ENCODE measurements around the gene ZBTB4.

Gene ZBTB4

DNA sequence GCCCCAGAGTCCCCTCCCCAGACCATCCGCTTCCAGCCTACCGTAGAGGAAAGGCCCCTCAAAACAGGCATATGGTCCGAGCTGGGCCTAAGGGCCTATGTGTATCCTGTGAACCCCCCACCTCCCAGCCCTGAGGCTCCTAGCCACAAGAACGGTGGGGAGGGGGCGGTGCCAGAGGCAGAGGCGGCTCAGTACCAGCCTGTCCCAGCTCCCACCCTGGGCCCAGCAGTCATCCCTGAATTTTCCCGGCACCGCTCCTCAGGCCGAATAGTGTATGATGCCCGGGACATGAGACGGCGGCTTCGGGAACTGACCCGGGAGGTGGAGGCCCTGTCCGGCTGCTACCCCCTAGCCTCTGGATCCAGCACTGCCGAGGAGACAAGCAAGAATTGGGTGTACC, 58.2 kb downstream of the ZBTB4 start:
- no peak for DNase-seq (ENCODE audit: low read depth)

DNA sequence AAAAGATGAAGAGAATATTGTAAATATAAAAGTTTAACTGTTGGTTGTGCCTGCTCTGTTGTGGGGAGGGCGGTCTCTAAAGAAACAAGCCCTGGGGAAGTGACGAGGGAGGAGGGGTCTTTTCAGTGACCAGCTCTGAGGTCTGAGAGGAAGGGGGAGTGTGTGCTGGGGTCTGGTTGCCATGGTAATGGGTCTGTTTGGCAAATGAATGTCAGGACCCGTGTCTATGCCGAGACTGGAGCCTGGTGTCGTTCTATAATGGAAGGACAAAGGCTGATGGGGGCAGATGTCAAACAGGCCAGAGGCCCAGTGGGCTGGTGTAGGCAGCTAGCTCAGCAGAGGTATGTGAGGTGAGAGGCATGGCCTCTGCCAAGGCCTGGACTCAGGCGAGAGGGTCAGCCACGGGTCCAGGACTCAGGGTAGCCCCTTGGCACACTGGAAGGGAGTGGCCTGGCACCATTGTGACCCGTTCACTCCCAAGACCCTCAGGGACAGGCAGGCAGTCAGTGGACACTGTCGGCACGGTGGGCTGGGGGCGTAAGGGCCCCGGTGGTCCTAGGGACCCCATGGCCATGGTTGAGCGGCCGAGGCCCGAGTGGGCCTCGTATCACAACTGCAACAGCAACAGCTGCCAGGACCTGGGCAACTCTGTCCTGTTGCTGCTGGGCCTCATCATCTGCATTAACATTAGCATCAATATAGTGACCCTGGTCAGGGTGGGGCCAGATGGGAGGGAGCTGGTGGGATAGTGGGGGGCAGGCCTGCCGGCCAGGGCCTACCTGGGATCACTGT, 59.4 kb downstream of the ZBTB4 start, which contains the start of gene SPEM1:
SPEM1 (plus strand) TSS at position 506 of the 792 bp plus-strand sequence; CDS start at position 567, 61 bp downstream.
- no peak for DNase-seq (ENCODE audit: low read depth)

DNA sequence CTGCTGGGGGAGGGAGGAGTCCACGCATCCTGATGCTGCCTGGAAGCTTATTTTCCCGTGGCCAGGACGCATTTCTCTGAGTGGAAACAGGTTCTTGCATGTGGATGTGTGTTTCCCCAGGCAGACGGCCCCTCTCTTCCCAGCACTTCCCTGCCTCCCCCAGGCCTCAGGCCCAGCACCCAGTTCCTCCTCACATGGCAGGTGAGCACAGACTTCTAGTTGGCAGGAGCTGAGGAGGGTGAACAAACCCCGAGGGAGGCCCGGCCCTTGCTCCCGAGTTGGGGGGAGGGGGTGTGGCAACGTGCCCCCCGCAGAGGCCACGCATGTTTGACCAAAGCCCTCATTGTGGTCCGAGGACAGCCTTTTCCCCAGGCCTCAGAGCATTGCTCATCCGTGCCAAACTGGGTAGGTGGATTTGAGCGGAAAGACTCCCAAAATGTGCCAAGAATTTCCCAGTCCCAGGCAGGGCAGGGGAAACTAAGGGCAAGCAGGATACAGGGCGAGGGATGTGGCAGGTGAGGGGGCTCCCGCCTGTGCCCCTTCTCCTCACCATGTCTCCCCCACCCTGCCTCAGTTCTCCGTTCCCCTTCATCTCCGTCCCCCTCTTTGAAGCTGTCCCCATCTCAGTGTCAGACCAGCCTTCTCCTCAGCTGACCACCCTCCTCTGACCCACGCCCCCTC, 60.8 kb downstream of the ZBTB4 start:
- DNase-seq (ENCODE audit: low read depth) = no peak

DNA sequence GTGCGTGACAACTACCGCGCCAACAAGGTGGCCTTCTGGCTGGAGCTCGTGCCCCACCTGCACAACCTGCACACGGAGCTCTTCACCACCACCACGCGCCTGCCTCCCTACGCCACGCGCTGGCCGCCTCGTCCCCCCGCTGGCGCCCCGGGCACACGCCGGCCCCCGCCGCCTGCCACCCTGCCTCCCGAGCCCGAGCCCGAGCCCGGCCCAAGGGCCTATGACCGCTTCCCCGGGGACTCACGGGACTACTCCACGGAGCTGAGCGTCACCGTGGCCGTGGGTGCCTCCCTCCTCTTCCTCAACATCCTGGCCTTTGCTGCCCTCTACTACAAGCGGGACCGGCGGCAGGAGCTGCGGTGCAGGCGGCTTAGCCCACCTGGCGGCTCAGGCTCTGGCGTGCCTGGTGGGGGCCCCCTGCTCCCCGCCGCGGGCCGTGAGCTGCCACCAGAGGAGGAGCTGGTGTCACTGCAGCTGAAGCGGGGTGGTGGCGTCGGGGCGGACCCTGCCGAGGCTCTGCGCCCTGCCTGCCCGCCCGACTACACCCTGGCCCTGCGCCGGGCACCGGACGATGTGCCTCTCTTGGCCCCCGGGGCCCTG, 62.3 kb downstream of the ZBTB4 start:
- DNase-seq (ENCODE audit: low read depth) = no peak

DNA sequence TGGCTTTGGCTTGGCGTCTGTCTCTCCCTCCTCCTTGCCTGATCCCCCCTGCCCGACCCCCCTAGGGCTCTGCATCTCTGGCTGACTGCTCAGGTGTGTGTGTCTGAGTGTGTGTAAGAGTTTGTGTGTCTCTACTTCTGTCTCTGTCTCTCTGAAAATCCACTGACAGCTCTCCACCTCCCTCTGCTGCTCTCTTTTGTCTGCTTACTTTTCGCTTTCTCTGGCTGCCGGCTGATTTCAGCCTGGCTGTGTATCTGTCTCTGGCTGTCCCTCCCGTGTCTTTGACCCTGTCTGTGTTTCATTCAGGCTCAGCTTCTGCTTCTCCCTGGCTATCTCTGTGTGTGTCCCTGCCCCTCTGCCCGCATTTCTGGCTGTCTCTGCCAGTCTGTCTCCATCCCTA, 63.1 kb downstream of the ZBTB4 start:
- DNase-seq (ENCODE audit: low read depth) = no peak

DNA sequence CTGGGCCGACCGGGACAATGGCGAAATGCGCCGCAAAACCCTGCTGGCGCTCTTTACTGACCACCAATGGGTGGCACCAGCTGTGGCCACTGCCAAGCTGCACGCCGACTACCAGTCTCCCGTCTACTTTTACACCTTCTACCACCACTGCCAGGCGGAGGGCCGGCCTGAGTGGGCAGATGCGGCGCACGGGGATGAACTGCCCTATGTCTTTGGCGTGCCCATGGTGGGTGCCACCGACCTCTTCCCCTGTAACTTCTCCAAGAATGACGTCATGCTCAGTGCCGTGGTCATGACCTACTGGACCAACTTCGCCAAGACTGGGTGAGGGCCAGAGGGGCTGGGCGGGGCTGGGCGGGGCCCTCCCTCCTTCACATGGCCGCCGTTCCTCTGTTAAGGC, 63.6 kb downstream of the ZBTB4 start:
- no peak for DNase-seq (ENCODE audit: low read depth)

DNA sequence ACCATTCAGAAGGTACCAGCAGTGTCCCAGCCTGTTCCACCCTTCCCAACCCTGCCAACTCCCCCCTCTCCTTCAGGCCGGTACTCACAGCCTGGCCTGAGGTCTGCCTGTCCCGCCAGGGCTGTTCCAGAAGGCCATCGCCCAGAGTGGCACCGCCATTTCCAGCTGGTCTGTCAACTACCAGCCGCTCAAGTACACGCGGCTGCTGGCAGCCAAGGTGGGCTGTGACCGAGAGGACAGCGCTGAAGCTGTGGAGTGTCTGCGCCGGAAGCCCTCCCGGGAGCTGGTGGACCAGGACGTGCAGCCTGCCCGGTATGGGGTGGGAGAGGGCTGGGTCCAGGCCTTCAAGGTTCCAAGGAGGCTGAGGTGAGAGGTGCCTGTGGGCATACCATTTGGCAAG, 64.6 kb downstream of the ZBTB4 start:
- DNase-seq (ENCODE audit: low read depth) = no peak

DNA sequence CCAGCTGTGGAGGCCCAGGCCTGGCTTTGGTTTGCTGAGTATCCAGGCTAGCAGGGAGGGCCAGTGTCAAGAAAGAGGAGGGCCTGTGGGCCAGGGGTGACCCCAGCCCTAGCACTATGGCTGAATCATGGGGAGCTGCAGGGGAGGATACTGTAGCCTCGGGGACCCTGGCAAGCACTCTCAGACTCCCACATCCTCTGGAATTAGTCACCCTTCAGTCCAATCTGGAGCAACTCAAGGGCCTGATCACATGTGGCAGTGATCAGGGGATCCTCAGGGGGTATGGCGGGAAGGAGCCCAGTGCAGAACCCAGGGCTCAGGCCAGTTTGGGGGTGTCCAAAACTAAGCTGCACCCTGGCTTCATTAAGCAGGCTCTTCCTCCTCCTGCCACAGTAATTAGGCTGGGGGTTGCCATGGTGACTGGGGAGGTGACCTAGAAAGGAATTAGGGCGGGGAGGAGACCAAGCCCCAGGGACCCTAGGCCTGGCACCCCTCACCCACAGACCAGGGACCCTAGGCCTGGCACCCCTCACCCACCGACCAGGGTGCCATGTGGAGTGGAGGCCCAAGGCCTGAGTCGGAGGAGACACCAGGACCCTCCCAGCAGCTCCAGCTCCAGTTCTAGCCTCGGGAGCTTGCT, 66.0 kb downstream of the ZBTB4 start:
- peak; percentile 59 for DNase-seq (ENCODE audit: low read depth)

DNA sequence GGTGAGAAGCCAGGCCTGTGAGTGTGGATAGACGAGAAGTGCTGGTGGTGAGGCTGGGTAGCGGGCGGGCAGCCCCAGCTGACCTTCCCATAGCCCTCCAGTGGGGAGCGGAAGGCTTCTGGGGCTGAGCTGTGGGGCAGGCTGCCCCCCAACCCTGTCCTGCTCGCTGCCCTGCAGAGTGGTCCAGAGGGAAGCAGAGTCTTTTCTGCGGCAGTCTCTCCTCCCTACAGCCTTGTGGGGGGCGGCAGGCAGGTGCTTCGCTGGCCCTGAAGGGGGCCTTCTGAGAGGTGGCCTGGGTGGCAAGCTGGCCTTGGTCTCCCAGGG, 68.0 kb downstream of the ZBTB4 start:
- no peak for DNase-seq (ENCODE audit: low read depth)

DNA sequence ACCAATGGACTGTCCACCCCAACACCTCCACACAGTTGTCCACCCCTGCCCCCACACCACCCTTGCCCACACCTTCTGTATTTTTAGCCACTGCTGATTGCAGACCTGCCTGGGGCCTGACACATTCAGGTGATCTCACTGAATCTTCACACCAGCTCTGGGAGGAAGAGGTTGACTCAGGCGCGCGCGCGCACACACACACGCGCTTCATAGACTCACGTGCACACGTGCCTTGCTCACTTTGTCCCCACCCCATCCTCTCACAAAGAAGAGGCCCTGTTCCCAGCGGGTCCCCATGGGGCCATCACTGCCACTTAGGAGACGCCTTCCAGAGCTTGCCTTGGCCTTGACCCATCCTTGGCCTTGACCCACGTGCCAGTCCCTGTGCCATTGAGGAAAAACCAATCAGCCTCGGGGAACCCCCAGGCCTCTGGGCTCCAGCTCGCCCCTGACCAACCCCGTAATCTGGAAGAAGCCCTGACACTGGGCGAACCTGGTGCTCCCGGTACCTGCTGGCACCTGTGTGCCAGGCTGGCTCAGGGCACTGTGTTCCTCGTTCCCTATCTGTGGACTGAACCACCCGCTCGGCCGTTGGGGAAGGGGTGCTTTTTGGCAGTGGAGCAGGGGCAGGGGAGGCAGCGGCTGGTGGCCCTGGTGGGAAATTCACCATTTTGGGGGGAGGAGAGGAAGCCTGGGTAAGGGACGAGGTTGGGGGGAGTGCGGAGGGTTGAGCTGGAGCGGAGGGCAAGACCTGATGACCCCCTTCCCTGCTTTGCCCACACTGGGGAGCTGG, 68.6 kb downstream of the ZBTB4 start:
- no peak for DNase-seq (ENCODE audit: low read depth)

DNA sequence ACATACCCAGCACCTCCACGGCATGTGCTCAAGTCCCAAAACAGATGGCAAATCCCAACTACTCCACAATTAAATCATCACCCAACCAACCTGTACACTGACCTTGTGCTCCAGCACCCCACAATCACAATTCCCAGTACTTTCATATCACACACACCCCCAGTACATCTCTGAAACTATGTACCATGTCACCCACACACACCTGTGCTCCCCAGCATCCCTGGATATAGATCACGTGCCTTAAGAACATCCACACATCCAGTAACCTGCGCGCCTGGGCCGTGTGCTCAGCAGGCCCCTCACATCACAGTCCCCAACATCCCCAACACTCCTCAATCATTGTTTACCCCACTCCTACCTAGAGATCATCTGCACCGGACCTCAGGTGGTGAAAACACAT, 69.7 kb downstream of the ZBTB4 start:
- DNase-seq (ENCODE audit: low read depth) = no peak

All from iris pigment epithelial cell (primary cell).